Thyroid gland (tissue), 4 donors: Measurements from ENCODE around the gene BCCIP. TPM values are rescaled to one million over a fixed set of nuclear protein-coding genes. Genes with fewer than 3 reads are reported as not detected.

ENCODE experiments used
- DNase-seq, 2 donors: peaks; one replicate each; pipeline ENCODE4 v3.0.0-alpha.2; 2019
- H3K27ac ChIP-seq, 3 donors: fragments of 200-600 bp; sonication (generic); 1 replicate in 2 of 3; 2 replicates in 1 of 3; pipeline ENCODE4 v1.5.1; 2016 to 2019; ENCODE audit warnings: mild to moderate bottlenecking in 1 of 3, moderate library complexity in 1 of 3
- H3K27me3 ChIP-seq: fragments of 200-600 bp; sonication (generic); one replicate; pipeline ENCODE4 v1.5.1; 2019
- H3K36me3 ChIP-seq, 2 donors: fragments of 200-600 bp; sonication (generic); one replicate each; pipeline ENCODE4 v1.5.1; 2016 to 2019
- H3K4me1 ChIP-seq, 2 donors: fragments of 200-600 bp; sonication (generic); one replicate each; pipeline ENCODE4 v1.5.1; 2017 to 2019
- H3K4me3 ChIP-seq, 3 donors: fragments of 200-600 bp; sonication (generic); replicated peaks in 1 of 3; 1 replicate in 2 of 3; 2 replicates in 1 of 3; pipeline ENCODE4 v1.5.1; 2016; ENCODE audit warnings: mild to moderate bottlenecking in 1 of 3
- H3K9me3 ChIP-seq: fragments of 200-600 bp; sonication (generic); one replicate; pipeline ENCODE4 v1.5.1; 2017
- POLR2A ChIP-seq, 2 donors: fragments of 450-650 bp; IDR thresholded peaks; one replicate each; pipeline ENCODE4 v1.6.1; 2017; ENCODE audit warnings: antibody characterized with exemption in 2 of 2, mild to moderate bottlenecking in 2 of 2, moderate library complexity in 1 of 2
- WGBS, 2 donors: methylation state at CpG; one replicate each; pipeline ENCODE4 v1.1.5; 2017; 5-methylcytosine and 5-hydroxymethylcytosine counted together
- intact Hi-C: fragments of 100-400 bp; cut with DNase I; formaldehyde crosslinking; loops from one replicate; pipeline ENCODE4 v1.15.1; 2023
- microRNA counts, 2 donors: library from miRNA; unstranded; fragments of <30 nt; microRNA quantifications; one replicate each; lab custom pipeline; 2016 to 2017
- microRNA-seq: library from miRNA; unstranded; fragments of <30 nt; microRNA quantifications from one replicate; pipeline ENCODE4, GENCODE V29; 2016
- small RNA-seq: library from RNA; depleted of rRNA; stranded (forward); fragments of <200 nt; gene quantifications from one replicate; pipeline ENCODE3, GENCODE V24; 2016
- total RNA-seq, 4 donors: library from RNA; depleted of rRNA; stranded (reverse); fragments of >200 nt; gene quantifications; one replicate each; pipeline ENCODE4 v1.2.3, GENCODE V29; 2016
- TF ChIP-seq, protein P1 (sequence below), 6 experiments: fragments of 200-600 bp in 3 of 6; fragments of 450-650 bp in 3 of 6; sonication (generic) in 3 of 6; IDR thresholded peaks; one replicate each; pipeline ENCODE4 v1.5.1; 2016 to 2019; ENCODE audit warnings: antibody characterized with exemption in 6 of 6, mild to moderate bottlenecking in 2 of 6, inconsistent platforms in 1 of 6, moderate library complexity in 1 of 6

BCCIP gene
- total RNA-seq, 4 donors from 2014 or later, result 38.6 to 52.1 (median 42.3) TPM

DNA sequence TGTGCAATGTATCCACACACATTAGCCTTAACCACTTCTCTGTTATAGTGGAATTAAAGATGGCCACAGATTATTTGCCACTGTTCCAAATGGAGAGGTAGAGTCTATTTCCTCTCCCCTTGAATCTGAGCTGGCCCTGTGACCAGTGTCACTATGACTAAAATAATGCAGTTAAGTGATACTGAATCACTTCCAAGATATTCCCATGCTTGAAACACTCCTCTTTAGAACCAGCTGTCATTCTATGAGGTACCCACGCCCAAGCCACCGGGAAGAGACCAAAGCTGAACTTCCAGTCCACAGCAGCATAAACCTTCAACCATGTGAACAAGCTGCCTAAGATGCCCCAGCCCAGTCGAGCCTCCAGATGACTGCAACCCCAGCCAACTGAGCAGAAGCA lies 59.9 kb downstream of the BCCIP start:
- WGBS, 2 donors, result 93 to 94% methylated on average over 3 of the region's 3 CpGs
- no peak for DNase-seq
- Histone ChIP-seq H3K4me1 (no peaks in the 10 kb centered on the region), H3K27me3 (no peaks in the 10 kb centered on the region), H3K4me3 (no peak overlapping the region), H3K36me3 (peaks cover 0 to 4% of the 10 kb centered on the region in 2 donors), H3K9me3 (no peaks in the 10 kb centered on the region), H3K27ac (no peak overlapping the region)
- TF ChIP-seq, protein P1, sequence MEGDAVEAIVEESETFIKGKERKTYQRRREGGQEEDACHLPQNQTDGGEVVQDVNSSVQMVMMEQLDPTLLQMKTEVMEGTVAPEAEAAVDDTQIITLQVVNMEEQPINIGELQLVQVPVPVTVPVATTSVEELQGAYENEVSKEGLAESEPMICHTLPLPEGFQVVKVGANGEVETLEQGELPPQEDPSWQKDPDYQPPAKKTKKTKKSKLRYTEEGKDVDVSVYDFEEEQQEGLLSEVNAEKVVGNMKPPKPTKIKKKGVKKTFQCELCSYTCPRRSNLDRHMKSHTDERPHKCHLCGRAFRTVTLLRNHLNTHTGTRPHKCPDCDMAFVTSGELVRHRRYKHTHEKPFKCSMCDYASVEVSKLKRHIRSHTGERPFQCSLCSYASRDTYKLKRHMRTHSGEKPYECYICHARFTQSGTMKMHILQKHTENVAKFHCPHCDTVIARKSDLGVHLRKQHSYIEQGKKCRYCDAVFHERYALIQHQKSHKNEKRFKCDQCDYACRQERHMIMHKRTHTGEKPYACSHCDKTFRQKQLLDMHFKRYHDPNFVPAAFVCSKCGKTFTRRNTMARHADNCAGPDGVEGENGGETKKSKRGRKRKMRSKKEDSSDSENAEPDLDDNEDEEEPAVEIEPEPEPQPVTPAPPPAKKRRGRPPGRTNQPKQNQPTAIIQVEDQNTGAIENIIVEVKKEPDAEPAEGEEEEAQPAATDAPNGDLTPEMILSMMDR (IDR thresholded peaks at IDR 0.05), result no peak
- TF ChIP-seq POLR2A (IDR thresholded peaks at IDR 0.05), result no peak
- intact Hi-C loops, result no loop called here

MicroRNAs encoded within 50 kb of the gene (microRNA counts, 767-probe panel; counts per million panel counts)
- microRNA hsa-miR-4484 (lab: Ali Mortazavi, UCI), result 0 counts per million in 2 donors

Small RNA genes within 50 kb of the gene (microRNA-seq; reads per million reads assigned to microRNA genes)
- gene MIR4484, result 1.1 reads per million

Small RNA genes within 50 kb of the gene (small RNA-seq; reads per million reads assigned to genes)
- gene MIR4484, result not detected
- gene RF00017, result not detected

Other genes starting within 250 kb of the BCCIP start
- gene TEX36, start 140.4 kb upstream of the BCCIP start, total RNA-seq, result not detected
- 10 to 100 TPM; 23.2 to 35.5 (median 30.9) TPM for gene EDRF1, start 103.8 kb upstream of the BCCIP start, total RNA-seq
- under 1 TPM in 1 of 4 donors, not detected in 3; 0.67 TPM for gene MMP21, start 47.7 kb upstream of the BCCIP start, total RNA-seq
- gene UROS, start 288 bp upstream of the BCCIP start, total RNA-seq, result 10 to 100 TPM; 54.4 to 74.3 (median 69.6) TPM
- gene DHX32, start 57.7 kb downstream of the BCCIP start, total RNA-seq, result 10 to 100 TPM; 31.7 to 34.8 (median 33.2) TPM
- gene FANK1, start 73.0 kb downstream of the BCCIP start, total RNA-seq, result 10 to 100 TPM in 2 of 4 donors, 1 to 10 TPM in 2; 8.4 to 17.2 (median 9.9) TPM